Femur (tissue), 1 donor: ENCODE results near the gene REPS1.
"Not testable (repeated sequence)": the region's sequence is repeated elsewhere in the genome, so short reads cannot be mapped to it uniquely, and the experiment has no call there.

ENCODE experiments used
- DNase-seq: peaks from one replicate; pipeline ENCODE4 v3.0.0-alpha.2; 2017

REPS1 gene

GRCh38 chr6:139003751-139004150 is 15.7 kb upstream of the REPS1 start:
- DNase-seq: no peak

GRCh38 chr6:138999949-139000725 is 12.1 kb upstream of the REPS1 start:
- peak; percentile 45 for DNase-seq

DNA sequence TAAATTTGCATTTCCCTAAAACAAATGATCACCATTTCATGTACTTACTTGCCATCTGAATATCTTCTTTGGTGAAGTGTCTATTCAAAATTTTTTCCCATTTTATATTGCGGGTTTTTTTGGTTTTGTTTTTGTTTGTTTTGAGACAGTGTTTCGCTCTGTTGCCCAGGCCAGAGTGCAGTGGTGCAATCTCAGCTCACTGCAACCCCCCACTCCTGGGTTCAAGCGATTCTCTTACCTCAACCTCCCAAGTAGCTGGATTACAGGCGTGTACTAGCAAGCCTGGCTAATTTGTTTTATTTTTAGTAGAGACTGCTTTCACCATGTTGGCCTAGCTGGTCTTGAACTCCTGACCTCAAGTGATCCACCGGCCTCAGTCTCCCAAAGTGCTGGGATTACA is 9.1 kb upstream of the REPS1 start:
- DNase-seq: no peak

- DNase-seq: no peak
Measured at GRCh38 chr6:138996524-138996923, 8.5 kb upstream of the REPS1 start.

DNA sequence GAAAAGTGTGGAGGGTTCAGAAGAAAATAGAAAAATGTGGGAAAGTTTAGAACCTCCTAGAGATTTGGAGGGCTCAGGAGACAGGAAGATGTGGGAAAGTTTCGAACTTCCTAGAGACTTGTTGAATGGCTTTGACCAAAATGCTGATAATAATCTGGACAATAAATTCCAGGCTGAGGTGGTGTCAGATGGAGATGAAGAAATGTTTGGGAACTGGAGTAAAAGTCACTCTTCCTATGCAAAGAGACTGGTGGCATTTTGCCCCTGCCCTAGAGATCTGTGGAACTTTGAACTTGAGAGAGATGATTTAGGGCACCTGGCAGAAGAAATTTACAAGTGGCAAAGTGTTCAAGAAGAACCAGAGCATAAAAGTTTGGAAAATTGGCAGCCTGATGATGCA is 5.4 kb upstream of the REPS1 start:
- not testable (repeated sequence) for DNase-seq

- not testable (repeated sequence) for DNase-seq
Measured at GRCh38 chr6:138992965-138993364, 4.9 kb upstream of the REPS1 start.

DNA sequence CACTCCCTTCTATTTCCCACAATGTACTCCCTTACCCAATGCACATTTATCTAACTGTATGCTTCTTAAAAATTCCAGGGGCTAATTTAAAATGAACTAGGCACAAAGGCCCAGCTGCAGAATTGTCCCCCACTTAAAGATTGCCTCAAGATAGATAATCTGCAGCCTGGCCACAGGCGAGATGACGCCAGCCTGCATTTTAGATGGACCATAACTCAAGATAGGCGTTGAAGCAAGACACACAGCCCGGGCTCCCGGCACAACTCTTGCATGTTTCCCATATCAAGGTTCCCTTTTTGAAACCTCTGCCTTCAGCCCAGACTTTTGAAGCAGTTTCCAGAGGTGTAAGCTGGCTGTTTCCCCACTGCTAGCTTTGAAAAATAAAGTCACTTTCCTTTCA is 3.2 kb upstream of the REPS1 start:
- DNase-seq: no peak

- no peak for DNase-seq
Measured at GRCh38 chr6:138989098-138989983, 1.3 kb upstream of the REPS1 start.

DNA sequence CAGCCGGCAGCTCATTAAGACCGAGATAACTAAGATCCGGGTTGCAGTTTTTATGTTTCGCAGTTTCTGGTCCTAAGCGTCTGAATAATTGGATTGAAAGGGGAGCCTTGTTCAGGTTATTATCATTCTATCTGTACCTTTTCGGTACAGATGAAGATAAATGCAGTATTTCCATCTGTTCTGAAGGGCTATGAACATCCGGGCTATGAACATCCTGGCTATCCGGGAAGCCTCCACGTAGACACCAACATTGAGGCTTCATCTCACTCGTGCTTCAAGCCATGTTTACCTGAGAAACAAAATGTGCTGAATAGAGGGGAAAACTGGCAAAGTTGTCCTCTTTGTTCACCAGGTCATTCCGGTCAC is 399 bp upstream of the REPS1 start:
- no peak for DNase-seq

- peak; percentile 41 for DNase-seq
Measured at GRCh38 chr6:138987080-138987642, 892 bp downstream of the REPS1 start.

DNA sequence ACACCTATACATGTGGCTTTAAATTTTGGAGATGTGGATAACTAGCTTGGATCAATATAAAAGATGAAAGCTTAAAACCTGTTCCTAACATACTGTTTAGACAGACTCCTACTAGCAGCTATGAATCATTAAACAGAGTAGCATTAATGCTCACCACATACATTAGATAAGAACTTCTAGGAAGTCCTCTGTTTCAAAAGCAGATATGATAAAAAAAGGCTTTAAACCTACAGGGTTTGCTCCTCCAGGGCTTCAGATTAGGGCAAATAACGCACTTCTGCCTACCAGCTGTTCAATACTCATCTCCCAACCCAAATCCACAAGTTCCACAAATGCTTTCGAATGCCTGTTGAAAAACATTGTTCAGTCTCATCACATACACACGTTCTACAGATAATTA is 1.5 kb downstream of the REPS1 start:
- DNase-seq: no peak

DNA sequence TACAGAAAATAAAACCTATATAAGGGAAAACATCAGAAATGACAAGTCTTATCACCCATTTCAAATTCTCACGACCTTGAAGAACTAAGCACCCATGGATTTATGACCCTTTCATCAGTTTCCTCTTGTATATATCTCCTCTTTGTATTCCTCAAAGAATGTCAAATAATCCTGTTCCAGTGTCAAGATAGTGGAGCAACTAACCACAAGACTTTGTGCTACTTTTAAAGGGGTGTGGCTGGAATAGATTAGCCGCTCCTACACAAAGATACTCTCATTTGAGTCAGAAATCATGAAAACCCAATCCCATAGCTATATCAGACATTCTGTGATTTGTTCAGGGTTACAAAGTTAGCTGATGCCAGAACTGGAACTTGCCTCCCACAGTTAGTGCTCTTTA is 6.6 kb downstream of the REPS1 start:
- no peak for DNase-seq

GRCh38 chr6:138979813-138980668 is 8.0 kb downstream of the REPS1 start:
- no peak for DNase-seq

DNA sequence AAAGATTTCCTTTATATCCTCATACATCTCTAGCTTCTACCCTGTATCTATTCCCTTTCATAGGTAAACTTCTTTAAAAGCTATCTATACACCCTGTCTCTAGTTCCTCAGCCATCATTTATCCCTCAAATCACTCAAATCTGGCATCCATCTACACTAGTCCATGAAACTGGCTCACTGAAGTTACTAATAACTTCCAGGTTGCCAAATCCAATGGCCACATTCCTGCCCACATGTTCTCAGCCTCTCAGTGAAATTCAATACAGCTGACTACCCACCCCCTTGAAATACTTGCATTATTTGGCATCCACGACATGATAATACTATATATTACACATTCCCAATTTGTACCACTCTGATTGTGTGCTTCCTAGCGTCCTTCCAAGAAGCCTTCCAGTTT is 8.7 kb downstream of the REPS1 start:
- no peak for DNase-seq

- DNase-seq: no peak
Measured at GRCh38 chr6:138978229-138978628, 9.8 kb downstream of the REPS1 start.

DNA sequence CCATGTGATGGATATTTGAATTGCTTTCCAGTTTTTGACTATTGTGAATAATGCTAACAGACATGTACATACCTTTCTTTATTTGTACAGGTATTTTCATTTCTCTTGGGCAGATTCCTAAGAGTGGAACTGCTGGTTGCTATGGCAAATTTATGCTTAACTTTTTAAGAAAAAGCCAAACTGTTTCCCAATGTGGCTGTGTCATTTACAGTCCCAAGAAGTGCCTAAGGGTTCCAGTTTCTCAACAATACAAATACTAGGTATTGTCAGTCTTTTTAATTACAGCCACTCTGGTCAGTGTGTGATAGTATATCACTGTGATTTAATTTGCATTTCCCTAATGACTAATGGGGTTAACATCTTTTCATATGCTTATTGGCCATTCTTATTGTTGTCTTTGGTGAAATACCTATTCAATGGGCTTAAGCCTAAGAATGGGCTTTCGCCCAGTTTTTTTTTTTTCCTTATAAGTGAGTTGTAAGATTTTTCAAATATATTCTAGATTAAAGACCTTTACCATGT is 10.3 kb downstream of the REPS1 start:
- DNase-seq: no peak

- no peak for DNase-seq
Measured at GRCh38 chr6:138977242-138977641, 10.8 kb downstream of the REPS1 start.

DNA sequence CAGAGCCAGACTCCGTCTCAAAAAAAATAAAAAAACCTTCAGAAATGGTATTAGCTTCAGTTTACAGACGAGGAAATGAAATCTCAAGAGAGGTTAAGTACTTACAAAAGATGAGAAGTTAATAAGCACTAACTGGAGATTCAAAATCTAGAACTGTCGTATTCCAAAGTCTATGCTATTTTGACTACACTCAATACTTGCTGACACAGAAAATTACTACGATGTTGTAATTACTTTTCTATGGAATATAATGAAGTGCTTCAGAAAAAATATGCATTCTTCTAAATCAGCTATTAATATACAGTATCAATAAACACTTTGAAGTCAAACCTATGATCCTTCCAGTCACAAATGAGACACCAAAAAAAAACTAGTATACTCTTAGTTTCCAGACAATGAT is 12.2 kb downstream of the REPS1 start:
- no peak for DNase-seq

- no peak for DNase-seq
Measured at GRCh38 chr6:138973466-138974153, 14.4 kb downstream of the REPS1 start.

- no peak for DNase-seq
Measured at GRCh38 chr6:138972226-138972665, 15.8 kb downstream of the REPS1 start.

DNA sequence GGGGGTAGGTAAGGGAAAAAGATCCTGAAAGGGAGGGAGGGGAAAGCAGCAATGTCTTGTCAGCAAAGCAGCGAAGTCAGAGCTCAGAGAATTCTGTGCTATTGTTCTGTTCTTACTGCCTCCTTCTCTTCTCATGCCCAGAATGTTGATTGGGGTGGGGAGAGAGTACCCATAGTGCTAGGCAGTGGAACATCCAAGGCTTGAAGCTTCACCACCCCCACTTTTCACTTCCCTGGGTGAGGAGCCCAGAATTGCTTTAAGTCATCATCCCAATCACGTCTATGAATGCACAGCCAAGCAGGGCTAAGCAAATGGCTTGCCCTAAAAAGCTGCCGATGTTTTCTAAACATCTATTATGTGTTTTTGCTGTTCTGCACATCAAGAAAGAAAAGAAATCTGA is 16.5 kb downstream of the REPS1 start:
- no peak for DNase-seq

DNA sequence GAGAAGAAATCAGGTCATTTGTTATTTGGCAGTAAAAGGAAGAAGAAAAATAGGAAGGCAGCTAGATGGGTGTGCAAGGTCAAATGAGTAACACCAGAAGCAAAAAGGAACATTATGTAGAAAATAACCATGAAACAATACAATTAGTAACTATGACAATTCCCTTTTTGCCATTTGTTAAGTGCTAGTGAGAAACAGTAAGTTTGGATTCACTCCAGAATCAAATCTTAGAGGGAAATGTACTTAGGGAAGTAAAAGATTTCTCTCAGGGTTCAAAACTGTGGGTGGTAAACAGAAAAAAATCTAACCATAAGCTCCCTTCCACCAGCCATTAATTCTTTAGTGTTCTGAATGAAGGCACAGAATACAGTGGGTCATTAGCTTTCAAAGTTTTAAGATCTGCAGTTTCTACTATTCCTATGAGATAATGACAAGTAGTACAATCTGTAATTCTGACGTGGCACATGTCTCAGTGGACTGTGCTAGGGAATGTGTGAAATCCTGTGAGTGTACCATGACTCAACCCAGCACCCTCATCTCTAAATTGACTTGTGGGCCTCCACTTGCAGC is 17.1 kb downstream of the REPS1 start:
- no peak for DNase-seq
